ENCODE results near the gene GAGE12D. TPM values are rescaled to one million over a fixed set of nuclear protein-coding genes. Genes with fewer than 3 reads are reported as not detected.
"Not testable (repeated sequence)": the region's sequence is repeated elsewhere in the genome, so short reads cannot be mapped to it uniquely, and the experiment has no call there.

Gene GAGE12D
- total and polyA plus RNA-seq, 9 of the 15 experiments (the other 6 are each of a cell fraction or from before 2014, with no cell fraction given) = 0.64 TPM; not detected in 8

- intact Hi-C loops (cut with micrococcal nuclease); H3K9me3 ChIP-seq (replicated peaks; ENCODE audit: control insufficient read depth, insufficient read depth, low read depth, low read length): not testable (repeated sequence)
- in situ Hi-C loops (cut with MboI) = loop anchor here (10.0 kb wide), 1 partner anchor 256 kb away; the partner anchor contains the start of gene GAGE10
Measured at GRCh38 chrX:49560542-49560941, 19.0 kb downstream of the GAGE12D start, which contains the start of gene GAGE12F. TSS of gene GAGE12F (plus strand) at chrX:49560842. CDS start at chrX:49561997, 1,155 bp downstream.

GRCh38 chrX:49568728-49569127 is 27.2 kb downstream of the GAGE12D start:
- CTCF ChIA-PET (ENCODE audit: low intra/inter-chr PET ratio); H3K36me3 ChIP-seq (ENCODE audit: control insufficient read depth, insufficient read depth, low read length); H3K27me3 ChIP-seq (ENCODE audit: control insufficient read depth in 2 of 2, insufficient read depth in 2 of 2, low read length in 2 of 2); ATAC-seq; H2AFZ ChIP-seq (ENCODE audit: low read depth, low read length); H3K9ac ChIP-seq (ENCODE audit: insufficient read depth in 1 of 2, low read depth in 2 of 2, low read length in 2 of 2); FAIRE-seq; H3K4me3 ChIP-seq; intact Hi-C loops (cut with micrococcal nuclease); H3K4me2 ChIP-seq (ENCODE audit: insufficient read depth, low read length); H3K79me2 ChIP-seq (ENCODE audit: control insufficient read depth, insufficient read depth, low read length); H3K9me1 ChIP-seq (ENCODE audit: control insufficient read depth, insufficient read depth, low read length); H3K27ac ChIP-seq (ENCODE audit: extremely low read depth, low read depth, low read length); H3K9me3 ChIP-seq (replicated peaks; ENCODE audit: control insufficient read depth, insufficient read depth, low read depth, low read length); H4K20me1 ChIP-seq (replicated peaks; ENCODE audit: control insufficient read depth, insufficient read depth, low read length); DNase-seq (ENCODE audit: extremely low read depth in 1 of 4, low spot score in 3 of 4); BruUV-seq (replicated peaks); H3K4me1 ChIP-seq (replicated peaks in 1 of 2; ENCODE audit: control insufficient read depth in 2 of 2, insufficient read depth in 2 of 2, low read length in 2 of 2); POLR2A ChIA-PET: not testable (repeated sequence)
- no CpG with 5 or more reads among the region's 11 CpGs for WGBS (ENCODE audit: insufficient coverage, low coverage, missing lambda C conversion rate)
- in situ Hi-C loops (cut with MboI) = loop anchor here (10.0 kb wide), 1 partner anchor 264 kb away; the partner anchor contains the start of gene GAGE10

More at GRCh38 chrX:49560542-49560941, 19.0 kb downstream of the GAGE12D start, which contains the start of gene GAGE12F:
- DNase-seq (ENCODE audit: extremely low read depth in 1 of 4, low spot score in 3 of 4); POLR2A ChIA-PET; CTCF ChIA-PET (ENCODE audit: low intra/inter-chr PET ratio); H3K9ac ChIP-seq (ENCODE audit: insufficient read depth in 1 of 2, low read depth in 2 of 2, low read length in 2 of 2); H3K9me1 ChIP-seq (ENCODE audit: control insufficient read depth, insufficient read depth, low read length); H3K4me3 ChIP-seq; H3K4me2 ChIP-seq (ENCODE audit: insufficient read depth, low read length); H4K20me1 ChIP-seq (replicated peaks; ENCODE audit: control insufficient read depth, insufficient read depth, low read length); H3K4me1 ChIP-seq (replicated peaks in 1 of 2; ENCODE audit: control insufficient read depth in 2 of 2, insufficient read depth in 2 of 2, low read length in 2 of 2); H3K27me3 ChIP-seq (ENCODE audit: control insufficient read depth in 2 of 2, insufficient read depth in 2 of 2, low read length in 2 of 2); H3K36me3 ChIP-seq (ENCODE audit: control insufficient read depth, insufficient read depth, low read length); H3K27ac ChIP-seq (ENCODE audit: extremely low read depth, low read depth, low read length); ATAC-seq; H3K79me2 ChIP-seq (ENCODE audit: control insufficient read depth, insufficient read depth, low read length); FAIRE-seq; H2AFZ ChIP-seq (ENCODE audit: low read depth, low read length); BruUV-seq (replicated peaks): not testable (repeated sequence)
- WGBS (ENCODE audit: insufficient coverage, low coverage, missing lambda C conversion rate) = no CpG with 5 or more reads among the region's 16 CpGs

GRCh38 chrX:49569152-49569551 is 27.6 kb downstream of the GAGE12D start:
- no CpG with 5 or more reads among the region's 13 CpGs for WGBS (ENCODE audit: insufficient coverage, low coverage, missing lambda C conversion rate)

GRCh38 chrX:49570100-49570499 is 28.6 kb downstream of the GAGE12D start, which contains the start of gene GAGE12G:
TSS of gene GAGE12G (plus strand) at chrX:49570400. CDS start at chrX:49571555, 1,155 bp downstream.
- in situ Hi-C loops (cut with MboI); H3K9me3 ChIP-seq (replicated peaks; ENCODE audit: control insufficient read depth, insufficient read depth, low read depth, low read length); CTCF ChIA-PET (ENCODE audit: low intra/inter-chr PET ratio); ATAC-seq; H3K27me3 ChIP-seq (ENCODE audit: control insufficient read depth in 2 of 2, insufficient read depth in 2 of 2, low read length in 2 of 2); H3K4me3 ChIP-seq; H4K20me1 ChIP-seq (replicated peaks; ENCODE audit: control insufficient read depth, insufficient read depth, low read length); H3K4me2 ChIP-seq (ENCODE audit: insufficient read depth, low read length); BruUV-seq (replicated peaks); H2AFZ ChIP-seq (ENCODE audit: low read depth, low read length); intact Hi-C loops (cut with micrococcal nuclease); DNase-seq (ENCODE audit: extremely low read depth in 1 of 4, low spot score in 3 of 4); H3K36me3 ChIP-seq (ENCODE audit: control insufficient read depth, insufficient read depth, low read length); H3K9me1 ChIP-seq (ENCODE audit: control insufficient read depth, insufficient read depth, low read length); H3K9ac ChIP-seq (ENCODE audit: insufficient read depth in 1 of 2, low read depth in 2 of 2, low read length in 2 of 2); H3K4me1 ChIP-seq (replicated peaks in 1 of 2; ENCODE audit: control insufficient read depth in 2 of 2, insufficient read depth in 2 of 2, low read length in 2 of 2); H3K27ac ChIP-seq (ENCODE audit: extremely low read depth, low read depth, low read length); POLR2A ChIA-PET; H3K79me2 ChIP-seq (ENCODE audit: control insufficient read depth, insufficient read depth, low read length); FAIRE-seq: not testable (repeated sequence)
- WGBS (ENCODE audit: insufficient coverage, low coverage, missing lambda C conversion rate) = no CpG with 5 or more reads among the region's 16 CpGs

More at GRCh38 chrX:49569152-49569551, 27.6 kb downstream of the GAGE12D start:
- H3K4me2 ChIP-seq (ENCODE audit: insufficient read depth, low read length); intact Hi-C loops (cut with micrococcal nuclease); H3K79me2 ChIP-seq (ENCODE audit: control insufficient read depth, insufficient read depth, low read length); CTCF ChIA-PET (ENCODE audit: low intra/inter-chr PET ratio); ATAC-seq; H3K9me1 ChIP-seq (ENCODE audit: control insufficient read depth, insufficient read depth, low read length); H4K20me1 ChIP-seq (replicated peaks; ENCODE audit: control insufficient read depth, insufficient read depth, low read length); DNase-seq (ENCODE audit: extremely low read depth in 1 of 4, low spot score in 3 of 4); H3K36me3 ChIP-seq (ENCODE audit: control insufficient read depth, insufficient read depth, low read length); H3K9me3 ChIP-seq (replicated peaks; ENCODE audit: control insufficient read depth, insufficient read depth, low read depth, low read length); H3K9ac ChIP-seq (ENCODE audit: insufficient read depth in 1 of 2, low read depth in 2 of 2, low read length in 2 of 2); H2AFZ ChIP-seq (ENCODE audit: low read depth, low read length); H3K27ac ChIP-seq (ENCODE audit: extremely low read depth, low read depth, low read length); H3K27me3 ChIP-seq (ENCODE audit: control insufficient read depth in 2 of 2, insufficient read depth in 2 of 2, low read length in 2 of 2); H3K4me3 ChIP-seq; BruUV-seq (replicated peaks); POLR2A ChIA-PET; FAIRE-seq; H3K4me1 ChIP-seq (replicated peaks in 1 of 2; ENCODE audit: control insufficient read depth in 2 of 2, insufficient read depth in 2 of 2, low read length in 2 of 2): not testable (repeated sequence)
- in situ Hi-C loops (cut with MboI) = loop anchor here (10.0 kb wide), 1 partner anchor 264 kb away; the partner anchor contains the start of gene GAGE10
